WTC11 (cell line): ENCODE measurements around the gene CFAP97. TPM values are rescaled to one million over a fixed set of nuclear protein-coding genes. Genes with fewer than 3 reads are reported as not detected.

ENCODE experiments used
- ATAC-seq: fragments of 200-7000 bp; cut with Tn5 transposase; 2 replicates; pipeline ENCODE4 v1.10.0; 2021; ENCODE audit warnings: mild to moderate bottlenecking, moderate library complexity
- CTCF ChIA-PET: fragments of 300-600 bp; sonication (Branson Sonifier 250); formaldehyde crosslinking; loops from one replicate; lab custom pipeline; 2021; ENCODE audit warnings: antibody characterized with exemption; lab: Charles Lee
- POLR2A ChIA-PET: fragments of 350-600 bp; sonication (Branson Sonifier 250); formaldehyde crosslinking; loops from one replicate; lab custom pipeline; 2021; ENCODE audit warnings: antibody characterized with exemption; lab: Charles Lee
- DNase-seq: peaks from one replicate; pipeline ENCODE4 v3.0.0; 2021; ENCODE audit warnings: low spot score
- H3K27ac Mint-ChIP-seq: 2 replicates; pipeline ENCODE4 v1.8.0; 2021; ENCODE audit warnings: mixed read lengths
- H3K27me3 Mint-ChIP-seq: 2 replicates; pipeline ENCODE4 v1.8.0; 2021; ENCODE audit warnings: low read depth, mild to moderate bottlenecking, moderate library complexity, mixed read lengths
- H3K36me3 Mint-ChIP-seq: 2 replicates; pipeline ENCODE4 v1.8.0; 2021; ENCODE audit warnings: mixed read lengths
- H3K4me1 Mint-ChIP-seq: 2 replicates; pipeline ENCODE4 v1.8.0; 2022; ENCODE audit warnings: mixed read lengths
- H3K4me3 Mint-ChIP-seq: 2 replicates; pipeline ENCODE4 v1.8.0; 2021; ENCODE audit warnings: mild to moderate bottlenecking, moderate library complexity, mixed read lengths
- H3K9me3 Mint-ChIP-seq: 2 replicates; pipeline ENCODE4 v1.8.0; 2021; ENCODE audit warnings: mixed read lengths
- ATF3 ChIP-seq: sonication (generic); formaldehyde crosslinking; conservative IDR thresholded peaks from 2 replicates; pipeline ENCODE4 v1.8.1; 2022; ENCODE audit warnings: mild to moderate bottlenecking, missing genetic modification reagents
- GABPB1 ChIP-seq: sonication (generic); formaldehyde crosslinking; IDR thresholded peaks from 2 replicates; pipeline ENCODE4 v1.8.1; 2023; ENCODE audit warnings: mild to moderate bottlenecking, missing genetic modification reagents
- GRHL2 ChIP-seq: fragments of 250-450 bp; sonication (Bioruptor Pico); IDR thresholded peaks from 2 replicates; pipeline ENCODE4 v1.8.0; 2022; ENCODE audit warnings: mild to moderate bottlenecking, moderate library complexity; ENCODE audit not compliant: insufficient replicate concordance, severe bottlenecking
- GTF2I ChIP-seq: fragments of 250-450 bp; sonication (Bioruptor Pico); conservative IDR thresholded peaks from 2 replicates; pipeline ENCODE4 v1.4.0; 2021; ENCODE audit warnings: mild to moderate bottlenecking
- HMGXB4 ChIP-seq: sonication (generic); formaldehyde crosslinking; IDR thresholded peaks from 2 replicates; pipeline ENCODE4 v1.8.1; 2023; ENCODE audit warnings: mild to moderate bottlenecking, moderate library complexity, missing genetic modification reagents
- IRF2 ChIP-seq: sonication (generic); formaldehyde crosslinking; IDR thresholded peaks from 2 replicates; pipeline ENCODE4 v1.8.0; 2022; ENCODE audit warnings: low read depth, missing genetic modification reagents, borderline replicate concordance
- JAZF1 ChIP-seq: fragments of 250-450 bp; sonication (Bioruptor Pico); IDR thresholded peaks from 2 replicates; pipeline ENCODE4 v1.9.0; 2021; ENCODE audit warnings: moderate library complexity, mild to moderate bottlenecking, inconsistent platforms
- NR2C2 ChIP-seq: sonication (generic); formaldehyde crosslinking; IDR thresholded peaks from 2 replicates; pipeline ENCODE4 v1.8.0; 2022; ENCODE audit warnings: mild to moderate bottlenecking, missing genetic modification reagents
- PRDM15 ChIP-seq: sonication (generic); formaldehyde crosslinking; IDR thresholded peaks from 2 replicates; pipeline ENCODE4 v1.8.0; 2022; ENCODE audit warnings: missing genetic modification reagents
- PREB ChIP-seq: sonication (generic); formaldehyde crosslinking; IDR thresholded peaks from 2 replicates; pipeline ENCODE4 v1.8.1; 2022; ENCODE audit warnings: mild to moderate bottlenecking, missing genetic modification reagents, moderate library complexity, borderline replicate concordance
- RELA ChIP-seq: sonication (generic); formaldehyde crosslinking; IDR thresholded peaks from 2 replicates; pipeline ENCODE4 v1.8.1; 2022; ENCODE audit warnings: missing genetic modification reagents, mild to moderate bottlenecking, borderline replicate concordance
- TCF7 ChIP-seq: sonication (generic); formaldehyde crosslinking; IDR thresholded peaks from 2 replicates; pipeline ENCODE4 v1.8.0; 2022; ENCODE audit warnings: mild to moderate bottlenecking, low read depth, missing genetic modification reagents, moderate library complexity
- TP53 ChIP-seq: sonication (generic); formaldehyde crosslinking; IDR thresholded peaks from 2 replicates; pipeline ENCODE4 v1.8.1; 2023; ENCODE audit warnings: mild to moderate bottlenecking, missing genetic modification reagents
- USF1 ChIP-seq: sonication (generic); formaldehyde crosslinking; IDR thresholded peaks from 2 replicates; pipeline ENCODE4 v1.8.0; 2022; ENCODE audit warnings: mild to moderate bottlenecking, missing genetic modification reagents
- ZNF138 ChIP-seq: sonication (generic); formaldehyde crosslinking; conservative IDR thresholded peaks from 2 replicates; pipeline ENCODE4 v1.8.1; 2022; ENCODE audit warnings: mild to moderate bottlenecking, moderate library complexity, missing genetic modification reagents
- ZNF532 ChIP-seq: fragments of 250-450 bp; sonication (Bioruptor Pico); IDR thresholded peaks from 2 replicates; pipeline ENCODE4 v1.9.0; 2021; ENCODE audit warnings: mild to moderate bottlenecking, borderline replicate concordance
- total RNA-seq: library from RNA; stranded (reverse); gene quantifications from 3 replicates; pipeline ENCODE4 v1.2.3, GENCODE V29; 2021

CFAP97 gene
- total RNA-seq, 1 experiment from 2014 or later, result 40.3 TPM

GRCh38 chr4:185139736-185140135 lies 64.1 kb downstream of the CFAP97 start (continued):
- no peak for TF ChIP-seq PRDM15 (CRISPR knock-in tag)
- TF ChIP-seq GABPB1 (CRISPR knock-in tag), result no peak
- TF ChIP-seq GRHL2 (CRISPR knock-in tag), result no peak
- TF ChIP-seq ATF3 (CRISPR knock-in tag), result no peak
- TF ChIP-seq ZNF532 (CRISPR knock-in tag), result no peak

- CTCF ChIA-PET, result interaction anchor here (0.9 to 1.2 kb wide), 2 partner anchors 61 to 99 kb away, joined by 3 to 5 read pairs; no protein-coding TSS in a partner anchor
- H3K4me1 Mint-ChIP-seq, result peaks cover 9% of the 10 kb centered on the region
- ATAC-seq (no peak), DNase-seq (no peak)
- no peak overlapping the region for H3K4me3 Mint-ChIP-seq
- no peaks in the 10 kb centered on the region for H3K36me3 Mint-ChIP-seq
- H3K9me3 Mint-ChIP-seq, result no peaks in the 10 kb centered on the region
- no peaks in the 10 kb centered on the region for H3K27me3 Mint-ChIP-seq
- H3K27ac Mint-ChIP-seq, result no peak overlapping the region
- TF ChIP-seq PREB (CRISPR knock-in tag) (no peak), GTF2I (CRISPR knock-in tag) (no peak), JAZF1 (no peak), IRF2 (no peak), ZNF138 (CRISPR knock-in tag) (no peak), NR2C2 (CRISPR knock-in tag) (no peak), TCF7 (CRISPR knock-in tag) (no peak), USF1 (CRISPR knock-in tag) (no peak), HMGXB4 (CRISPR knock-in tag) (no peak), PRDM15 (CRISPR knock-in tag) (no peak), TP53 (no peak), RELA (CRISPR knock-in tag) (no peak)
- POLR2A ChIA-PET, result no interaction called here
These were observed 65.6 kb downstream of the CFAP97 start for GRCh38 chr4:185138161-185138560.
